HEK293 (cell line): ENCODE data around the gene PACSIN2.

Experiments used
- ATF2 ChIP-seq: fragments of 450-650 bp; formaldehyde crosslinking; IDR thresholded peaks from 2 replicates; pipeline ENCODE4 v1.5.1; 2016; ENCODE audit warnings: missing biosample characterization, missing genetic modification characterization, low read depth
- EGR2 ChIP-seq: fragments of 450-650 bp; formaldehyde crosslinking; IDR thresholded peaks from 2 replicates; pipeline ENCODE4 v1.5.1; 2016; ENCODE audit warnings: low read depth, missing biosample characterization, missing genetic modification characterization
- ZBTB20 ChIP-seq: fragments of 450-650 bp; formaldehyde crosslinking; IDR thresholded peaks from 2 replicates; pipeline ENCODE4 v1.5.1; 2016; ENCODE audit warnings: missing biosample characterization, missing genetic modification characterization
- ZNF121 ChIP-seq: fragments of 450-650 bp; formaldehyde crosslinking; IDR thresholded peaks from 2 replicates; pipeline ENCODE4 v1.5.1; 2016; ENCODE audit warnings: missing biosample characterization, missing genetic modification characterization
- ZNF140 ChIP-seq: fragments of 450-650 bp; formaldehyde crosslinking; IDR thresholded peaks from 2 replicates; pipeline ENCODE4 v1.5.1; 2016; ENCODE audit warnings: missing biosample characterization, missing genetic modification characterization
- ZNF23 ChIP-seq: fragments of 450-650 bp; formaldehyde crosslinking; IDR thresholded peaks from 2 replicates; pipeline ENCODE4 v1.5.1; 2016; ENCODE audit warnings: missing biosample characterization, missing genetic modification characterization, borderline replicate concordance
- ZNF239 ChIP-seq: fragments of 450-650 bp; formaldehyde crosslinking; IDR thresholded peaks from 2 replicates; pipeline ENCODE4 v1.5.1; 2016; ENCODE audit warnings: missing biosample characterization, missing genetic modification characterization
- ZNF416 ChIP-seq: fragments of 450-650 bp; formaldehyde crosslinking; IDR thresholded peaks from 2 replicates; pipeline ENCODE4 v1.5.1; 2016; ENCODE audit warnings: missing biosample characterization, missing genetic modification characterization
- ZNF521 ChIP-seq: fragments of 450-650 bp; formaldehyde crosslinking; IDR thresholded peaks from 2 replicates; pipeline ENCODE4 v1.5.1; 2017; ENCODE audit warnings: missing biosample characterization, mild to moderate bottlenecking, missing genetic modification characterization
- ZNF670 ChIP-seq: fragments of 450-650 bp; formaldehyde crosslinking; IDR thresholded peaks from 2 replicates; pipeline ENCODE4 v1.5.1; 2016; ENCODE audit warnings: missing biosample characterization, missing genetic modification characterization, low read depth
- ZNF707 ChIP-seq: fragments of 450-650 bp; formaldehyde crosslinking; IDR thresholded peaks from 2 replicates; pipeline ENCODE4 v1.5.1; 2016; ENCODE audit warnings: missing biosample characterization, missing genetic modification characterization
- TF ChIP-seq, protein P1 (sequence below): fragments of 450-650 bp; formaldehyde crosslinking; IDR thresholded peaks from 2 replicates; pipeline ENCODE4 v1.5.1; 2016; ENCODE audit warnings: missing biosample characterization, missing genetic modification characterization

GRCh38 chr22:43057641-43058040 lies 42.7 kb upstream of the PACSIN2 start:
- TF ChIP-seq ATF2 (tag by site-specific recombination) (no peak), ZBTB20 (tag by site-specific recombination) (no peak), ZNF416 (tag by site-specific recombination) (no peak), ZNF239 (tag by site-specific recombination) (no peak), EGR2 (tag by site-specific recombination) (no peak), ZNF23 (tag by site-specific recombination) (no peak), ZNF670 (no peak), ZNF707 (tag by site-specific recombination) (no peak), ZNF521 (tag by site-specific recombination) (no peak), ZNF121 (tag by site-specific recombination) (no peak), ZNF140 (tag by site-specific recombination) (no peak)
- TF ChIP-seq, protein P1, sequence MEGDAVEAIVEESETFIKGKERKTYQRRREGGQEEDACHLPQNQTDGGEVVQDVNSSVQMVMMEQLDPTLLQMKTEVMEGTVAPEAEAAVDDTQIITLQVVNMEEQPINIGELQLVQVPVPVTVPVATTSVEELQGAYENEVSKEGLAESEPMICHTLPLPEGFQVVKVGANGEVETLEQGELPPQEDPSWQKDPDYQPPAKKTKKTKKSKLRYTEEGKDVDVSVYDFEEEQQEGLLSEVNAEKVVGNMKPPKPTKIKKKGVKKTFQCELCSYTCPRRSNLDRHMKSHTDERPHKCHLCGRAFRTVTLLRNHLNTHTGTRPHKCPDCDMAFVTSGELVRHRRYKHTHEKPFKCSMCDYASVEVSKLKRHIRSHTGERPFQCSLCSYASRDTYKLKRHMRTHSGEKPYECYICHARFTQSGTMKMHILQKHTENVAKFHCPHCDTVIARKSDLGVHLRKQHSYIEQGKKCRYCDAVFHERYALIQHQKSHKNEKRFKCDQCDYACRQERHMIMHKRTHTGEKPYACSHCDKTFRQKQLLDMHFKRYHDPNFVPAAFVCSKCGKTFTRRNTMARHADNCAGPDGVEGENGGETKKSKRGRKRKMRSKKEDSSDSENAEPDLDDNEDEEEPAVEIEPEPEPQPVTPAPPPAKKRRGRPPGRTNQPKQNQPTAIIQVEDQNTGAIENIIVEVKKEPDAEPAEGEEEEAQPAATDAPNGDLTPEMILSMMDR (tag by site-specific recombination): no peak
